GM12878 (cell line): Measurements from ENCODE around the gene SLC28A1. TPM values are rescaled to one million over a fixed set of nuclear protein-coding genes. Genes with fewer than 3 reads are reported as not detected.

Experiments used
- ATAC-seq: fragments of 200-7000 bp; cut with Tn5 transposase; 3 replicates; pipeline ENCODE4 v1.9.1; 2020; ENCODE audit warnings: mild to moderate bottlenecking, moderate library complexity
- BruUV-seq: library from RNA; stranded (reverse); fragments of 400-500 nt; replicated peaks from 2 replicates; lab custom pipeline; 2021; lab: Mats Ljungman, UMichigan
- CTCF ChIA-PET: fragments of 300-600 bp; sonication (Branson Sonifier 250); formaldehyde crosslinking; extraction: SDS; loops from one replicate; lab custom pipeline; 2021; ENCODE audit warnings: inconsistent platforms; lab: Yijun Ruan, JAX
- POLR2A ChIA-PET: fragments of 350-600 bp; formaldehyde crosslinking; extraction: SDS; loops from one replicate; lab custom pipeline; 2021; ENCODE audit warnings: inconsistent platforms; lab: Charles Lee
- RAD21 ChIA-PET: fragments of 300-600 bp; sonication (Branson Sonifier 250); formaldehyde crosslinking; loops from one replicate; lab custom pipeline; 2023; ENCODE audit warnings: antibody characterized with exemption; ENCODE audit not compliant: unreplicated experiment; lab: Charles Lee
- SMC1A ChIA-PET: fragments of 300-600 bp; sonication (Branson Sonifier 250); formaldehyde crosslinking; loops from one replicate; lab custom pipeline; 2023; ENCODE audit not compliant: unreplicated experiment, uncharacterized antibody; lab: Charles Lee
- DNase-seq: peaks from one replicate; pipeline ENCODE4 v3.0.0-alpha.2; 2011; ENCODE audit warnings: low read depth, low spot score
- FAIRE-seq: peaks from 3 replicates; lab custom pipeline; 2011; peaks lifted over from hg19 to GRCh38; lab: Jason Lieb, UNC
- H2AFZ ChIP-seq: 2 replicates; pipeline ENCODE4 v1.6.0; 2011; ENCODE audit warnings: low read depth, low read length, control low read depth; ENCODE audit not compliant: control insufficient read depth
- H3K27ac ChIP-seq: 2 replicates; pipeline ENCODE4 v1.5.1; 2011; ENCODE audit warnings: control low read depth; ENCODE audit not compliant: control insufficient read depth, insufficient read depth
- H3K27me3 ChIP-seq, 2 experiments: replicated peaks in 1 of 2; 2 replicates each; pipeline versions ENCODE4 v1.6.0 to v1.6.1; 2011; ENCODE audit warnings: low read length in 1 of 2; ENCODE audit not compliant: control insufficient read depth in 2 of 2, insufficient read depth in 2 of 2
- H3K36me3 ChIP-seq, 2 experiments: 2 replicates each; pipeline ENCODE4 v1.5.1; 2011; ENCODE audit warnings: low read length in 1 of 2; ENCODE audit not compliant: control insufficient read depth in 2 of 2, insufficient read depth in 2 of 2
- H3K4me1 ChIP-seq: 2 replicates; pipeline ENCODE4 v1.6.1; 2011; ENCODE audit warnings: mild to moderate bottlenecking, low read length, moderate library complexity, mixed read lengths; ENCODE audit not compliant: control insufficient read depth, insufficient read depth
- H3K4me2 ChIP-seq: 2 replicates; pipeline ENCODE4 v1.6.0; 2011; ENCODE audit warnings: control low read depth; ENCODE audit not compliant: control insufficient read depth, insufficient read depth
- H3K4me3 ChIP-seq: fragments of 200-600 bp; sonication (generic); 2 replicates; pipeline ENCODE4 v1.5.1; 2016
- H3K79me2 ChIP-seq: 2 replicates; pipeline ENCODE4 v1.6.0; 2011; ENCODE audit warnings: low read length; ENCODE audit not compliant: control insufficient read depth, insufficient read depth
- H3K9ac ChIP-seq: 2 replicates; pipeline ENCODE4 v1.8.0; 2011; ENCODE audit warnings: low read length, control low read depth, mixed read lengths; ENCODE audit not compliant: control insufficient read depth, insufficient read depth
- H3K9me3 ChIP-seq: replicated peaks from 3 replicates; pipeline ENCODE4 v1.5.1; 2011; ENCODE audit warnings: mild to moderate bottlenecking, low read length; ENCODE audit not compliant: control insufficient read depth, insufficient read depth
- H4K20me1 ChIP-seq: 2 replicates; pipeline ENCODE4 v1.6.0; 2011; ENCODE audit not compliant: control insufficient read depth, insufficient read depth
- CBX3 ChIP-seq: fragments of 200-600 bp; sonication (generic); IDR thresholded peaks from 2 replicates; pipeline ENCODE4 v1.6.1; 2016; ENCODE audit warnings: low read depth, borderline replicate concordance
- CREM ChIP-seq: IDR thresholded peaks from 2 replicates; pipeline ENCODE4 v1.6.1; 2014; ENCODE audit warnings: antibody characterized with exemption, low read depth
- FOS ChIP-seq: IDR thresholded peaks from 3 replicates; pipeline ENCODE4 v1.6.1; 2011; ENCODE audit warnings: borderline replicate concordance; ENCODE audit not compliant: insufficient read length; ENCODE audit errors: extremely low read depth
- FOXK2 ChIP-seq: fragments of 450-650 bp; IDR thresholded peaks from 2 replicates; pipeline ENCODE4 v1.6.1; 2017; ENCODE audit warnings: mild to moderate bottlenecking, moderate library complexity
- IKZF2 ChIP-seq, 2 experiments: fragments of 450-650 bp; IDR thresholded peaks; 2 replicates each; pipeline ENCODE4 v1.6.1; 2017; ENCODE audit warnings: mild to moderate bottlenecking in 2 of 2, moderate library complexity in 2 of 2
- MEF2B ChIP-seq: fragments of 450-650 bp; IDR thresholded peaks from 2 replicates; pipeline ENCODE4 v1.6.1; 2018; ENCODE audit warnings: mild to moderate bottlenecking, moderate library complexity; ENCODE audit not compliant: partially characterized antibody, poor library complexity, severe bottlenecking
- NR2C2 ChIP-seq: IDR thresholded peaks from 2 replicates; pipeline ENCODE4 v1.6.1; 2011; ENCODE audit warnings: borderline replicate concordance, low read depth; ENCODE audit not compliant: control insufficient read depth, insufficient read length
- SIN3A ChIP-seq: IDR thresholded peaks from 2 replicates; pipeline ENCODE4 v1.6.1; 2012; ENCODE audit warnings: low read depth, low read length, improper control_type of control experiment
- WGBS: methylation state at CpG from one replicate; pipeline ENCODE4 v1.1.6; 2016; ENCODE audit warnings: low lambda C conversion rate; ENCODE audit not compliant: insufficient replicate concordance, insufficient coverage; ENCODE audit errors: missing lambda C conversion rate; 5-methylcytosine and 5-hydroxymethylcytosine counted together
- in situ Hi-C: fragments of 300-500 bp; cut with MboI; formaldehyde crosslinking; loops from 9 replicates; pipeline ENCODE4 v1.14.3; 2018; ENCODE audit warnings: mixed read lengths
- intact Hi-C: fragments of 100-400 bp; cut with micrococcal nuclease; formaldehyde crosslinking; loops from one replicate; pipeline ENCODE4 v1.14.2; 2022; ENCODE audit not compliant: unreplicated experiment
- polyA plus RNA-seq, 11 experiments: library from polyadenylated mRNA; depleted of rRNA in 4 of 11; unstranded in 6 of 11; stranded (reverse) in 5 of 11; fragments of >200 nt; fragmentation: Nextera tagmentation in 4 of 11; fragmentation: Illumina TruSeq in 1 of 11; extraction: Ambion mirVana in 4 of 11; extraction: Trizol in 1 of 11; gene quantifications; 1 replicate in 1 of 11; 2 replicates in 10 of 11; pipeline versions ENCODE4 v1.2.1 to v1.2.3, GENCODE V29; 2011 to 2016; ENCODE audit warnings: inconsistent platforms in 2 of 11, missing spikeins in 2 of 11, low read depth in 1 of 11
- total RNA-seq, 4 experiments: library from RNA; depleted of rRNA in 3 of 4; stranded (reverse); fragments of >200 nt in 3 of 4; fragmentation: Illumina TruSeq in 1 of 4; extraction: Trizol in 1 of 4; gene quantifications; 2 replicates each; pipeline versions ENCODE4 v1.2.1 to v1.2.3, GENCODE V29; 2013 to 2021
- TF ChIP-seq, protein P1 (sequence below): IDR thresholded peaks from 2 replicates; pipeline ENCODE4 v1.6.1; 2011; ENCODE audit warnings: mild to moderate bottlenecking, low read depth, low read length, moderate library complexity; ENCODE audit not compliant: insufficient replicate concordance
- TF ChIP-seq, protein P2 (sequence below): fragments of 150-350 bp; IDR thresholded peaks from 2 replicates; pipeline ENCODE4 v1.6.1; 2016; ENCODE audit warnings: low read depth, low read length

The SLC28A1 gene
- total and polyA plus RNA-seq, 10 of the 15 experiments (the other 5 are each of a cell fraction or from before 2014, with no cell fraction given), result not detected

DNA sequence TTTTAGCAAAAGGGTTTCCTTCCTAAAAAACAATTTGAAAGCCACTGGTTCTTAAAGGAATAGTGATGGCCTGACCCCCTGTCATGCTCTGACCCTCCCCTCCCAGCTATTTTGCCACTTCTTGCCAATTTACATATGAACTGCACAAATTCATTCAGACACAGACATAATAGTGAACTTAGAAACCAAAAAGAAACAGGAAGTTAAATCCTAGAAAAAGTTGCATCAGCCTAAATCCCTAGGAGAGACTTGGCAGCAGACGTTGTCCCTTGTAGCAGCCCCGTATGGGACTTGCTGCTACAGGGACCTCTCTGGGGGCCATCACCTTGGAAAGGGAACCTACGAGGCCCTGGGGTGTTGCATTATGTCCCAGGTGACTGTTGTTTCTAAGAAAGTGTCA is 82.9 kb downstream of the SLC28A1 start:
- POLR2A ChIA-PET, result no interaction called here
- Histone ChIP-seq H2AFZ (no peak overlapping the region), H4K20me1 (no peaks in the 10 kb centered on the region), H3K4me2 (no peak overlapping the region), H3K79me2 (no peaks in the 10 kb centered on the region), H3K9ac (no peak overlapping the region), H3K4me3 (no peak overlapping the region), H3K27me3 (no peaks in the 10 kb centered on the region), H3K4me1 (no peaks in the 10 kb centered on the region), H3K27ac (no peak overlapping the region), H3K36me3 (no peaks in the 10 kb centered on the region), H3K9me3 (peaks cover 3% of the 10 kb centered on the region; the same call in 2 of the 3 replicates)
- BruUV-seq, result no TSS peak
- CTCF ChIA-PET, result no interaction called here
- in situ Hi-C loops, result no loop called here
- RAD21 ChIA-PET, result no interaction called here
- FAIRE-seq (no peak), DNase-seq (no peak), ATAC-seq (no peak)
- 9% methylated on average over 3 of the region's 3 CpGs for WGBS
- TF ChIP-seq FOXK2 (no peak), FOS (no peak), SIN3A (no peak), CBX3 (no peak), MEF2B (no peak), IKZF2 (IDR thresholded peaks at IDR 0.05) (no peak), CREM (no peak), NR2C2 (no peak)
- TF ChIP-seq, protein P1, sequence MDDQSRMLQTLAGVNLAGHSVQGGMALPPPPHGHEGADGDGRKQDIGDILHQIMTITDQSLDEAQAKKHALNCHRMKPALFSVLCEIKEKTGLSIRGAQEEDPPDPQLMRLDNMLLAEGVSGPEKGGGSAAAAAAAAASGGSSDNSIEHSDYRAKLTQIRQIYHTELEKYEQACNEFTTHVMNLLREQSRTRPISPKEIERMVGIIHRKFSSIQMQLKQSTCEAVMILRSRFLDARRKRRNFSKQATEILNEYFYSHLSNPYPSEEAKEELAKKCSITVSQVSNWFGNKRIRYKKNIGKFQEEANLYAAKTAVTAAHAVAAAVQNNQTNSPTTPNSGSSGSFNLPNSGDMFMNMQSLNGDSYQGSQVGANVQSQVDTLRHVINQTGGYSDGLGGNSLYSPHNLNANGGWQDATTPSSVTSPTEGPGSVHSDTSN, result no peak
- TF ChIP-seq, protein P2, sequence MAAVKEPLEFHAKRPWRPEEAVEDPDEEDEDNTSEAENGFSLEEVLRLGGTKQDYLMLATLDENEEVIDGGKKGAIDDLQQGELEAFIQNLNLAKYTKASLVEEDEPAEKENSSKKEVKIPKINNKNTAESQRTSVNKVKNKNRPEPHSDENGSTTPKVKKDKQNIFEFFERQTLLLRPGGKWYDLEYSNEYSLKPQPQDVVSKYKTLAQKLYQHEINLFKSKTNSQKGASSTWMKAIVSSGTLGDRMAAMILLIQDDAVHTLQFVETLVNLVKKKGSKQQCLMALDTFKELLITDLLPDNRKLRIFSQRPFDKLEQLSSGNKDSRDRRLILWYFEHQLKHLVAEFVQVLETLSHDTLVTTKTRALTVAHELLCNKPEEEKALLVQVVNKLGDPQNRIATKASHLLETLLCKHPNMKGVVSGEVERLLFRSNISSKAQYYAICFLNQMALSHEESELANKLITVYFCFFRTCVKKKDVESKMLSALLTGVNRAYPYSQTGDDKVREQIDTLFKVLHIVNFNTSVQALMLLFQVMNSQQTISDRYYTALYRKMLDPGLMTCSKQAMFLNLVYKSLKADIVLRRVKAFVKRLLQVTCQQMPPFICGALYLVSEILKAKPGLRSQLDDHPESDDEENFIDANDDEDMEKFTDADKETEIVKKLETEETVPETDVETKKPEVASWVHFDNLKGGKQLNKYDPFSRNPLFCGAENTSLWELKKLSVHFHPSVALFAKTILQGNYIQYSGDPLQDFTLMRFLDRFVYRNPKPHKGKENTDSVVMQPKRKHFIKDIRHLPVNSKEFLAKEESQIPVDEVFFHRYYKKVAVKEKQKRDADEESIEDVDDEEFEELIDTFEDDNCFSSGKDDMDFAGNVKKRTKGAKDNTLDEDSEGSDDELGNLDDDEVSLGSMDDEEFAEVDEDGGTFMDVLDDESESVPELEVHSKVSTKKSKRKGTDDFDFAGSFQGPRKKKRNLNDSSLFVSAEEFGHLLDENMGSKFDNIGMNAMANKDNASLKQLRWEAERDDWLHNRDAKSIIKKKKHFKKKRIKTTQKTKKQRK, result no peak
- intact Hi-C loops, result no loop called here
- SMC1A ChIA-PET, result no interaction called here
